Measurements from ENCODE around the gene GPR146. TPM values are rescaled to one million over a fixed set of nuclear protein-coding genes. Genes with fewer than 3 reads are reported as not detected.
"Not testable (repeated sequence)": the region's sequence is repeated elsewhere in the genome, so short reads cannot be mapped to it uniquely, and the experiment has no call there.

GPR146 gene, protein sequence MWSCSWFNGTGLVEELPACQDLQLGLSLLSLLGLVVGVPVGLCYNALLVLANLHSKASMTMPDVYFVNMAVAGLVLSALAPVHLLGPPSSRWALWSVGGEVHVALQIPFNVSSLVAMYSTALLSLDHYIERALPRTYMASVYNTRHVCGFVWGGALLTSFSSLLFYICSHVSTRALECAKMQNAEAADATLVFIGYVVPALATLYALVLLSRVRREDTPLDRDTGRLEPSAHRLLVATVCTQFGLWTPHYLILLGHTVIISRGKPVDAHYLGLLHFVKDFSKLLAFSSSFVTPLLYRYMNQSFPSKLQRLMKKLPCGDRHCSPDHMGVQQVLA
- 12.2 and 22.2 TPM in 2 replicates for total RNA-seq (2014; rRNA removed; shearing (Covaris generic); ENCODE audit: low replicate concordance)

DNA sequence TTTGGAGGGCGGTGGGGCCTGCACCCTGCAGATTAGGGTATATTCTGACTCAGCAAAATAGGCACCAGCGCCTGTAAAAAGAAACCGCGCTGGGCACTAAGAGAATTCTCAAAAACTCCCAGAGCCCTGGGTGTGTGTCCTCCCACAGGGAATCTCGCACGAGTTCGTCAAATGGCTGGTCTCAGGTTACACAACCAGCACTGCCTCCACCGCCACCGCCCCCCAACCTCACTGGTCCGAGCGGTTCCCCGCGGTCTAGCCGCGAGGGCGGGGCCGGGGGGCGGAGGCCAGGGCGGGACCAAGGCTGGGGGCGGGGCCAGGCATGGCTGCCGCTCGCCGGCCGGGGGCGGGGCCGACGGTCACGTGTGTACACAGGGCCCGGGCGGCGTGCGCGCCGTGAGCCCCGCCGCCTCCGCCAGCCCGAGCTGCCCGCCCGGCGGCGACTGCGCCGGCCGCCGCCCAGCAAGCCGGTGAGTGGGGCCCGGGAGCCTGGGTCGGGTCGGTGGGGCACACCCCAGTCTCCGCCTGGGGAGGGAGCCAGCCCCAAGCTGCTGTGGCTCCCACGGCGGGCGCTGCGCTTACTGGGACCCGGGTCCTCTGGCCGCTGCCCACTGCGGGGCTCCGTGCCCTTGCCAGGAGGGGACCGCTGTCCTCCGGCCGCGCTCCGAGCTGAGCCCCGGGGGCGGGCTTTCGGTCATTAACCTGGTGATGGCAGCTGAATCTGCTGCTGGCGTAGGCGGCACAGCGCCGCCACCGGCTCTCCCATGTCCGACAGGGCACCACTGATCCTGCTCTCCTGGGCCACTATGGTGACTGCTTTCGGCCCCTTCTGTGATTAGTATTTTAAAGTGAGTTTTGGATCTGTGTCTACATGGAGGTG is at the start of gene GPR146:
Gene GPR146 (plus strand): TSS at position 358 of the 880 bp plus-strand sequence. CDS start 12,970 bp downstream, outside the sequence.
- in situ Hi-C loops (cut with HindIII; ENCODE audit: low pct_unique_long_range_greater_than_20kb, low sequenced_read_pairs) = no loop called here

DNA sequence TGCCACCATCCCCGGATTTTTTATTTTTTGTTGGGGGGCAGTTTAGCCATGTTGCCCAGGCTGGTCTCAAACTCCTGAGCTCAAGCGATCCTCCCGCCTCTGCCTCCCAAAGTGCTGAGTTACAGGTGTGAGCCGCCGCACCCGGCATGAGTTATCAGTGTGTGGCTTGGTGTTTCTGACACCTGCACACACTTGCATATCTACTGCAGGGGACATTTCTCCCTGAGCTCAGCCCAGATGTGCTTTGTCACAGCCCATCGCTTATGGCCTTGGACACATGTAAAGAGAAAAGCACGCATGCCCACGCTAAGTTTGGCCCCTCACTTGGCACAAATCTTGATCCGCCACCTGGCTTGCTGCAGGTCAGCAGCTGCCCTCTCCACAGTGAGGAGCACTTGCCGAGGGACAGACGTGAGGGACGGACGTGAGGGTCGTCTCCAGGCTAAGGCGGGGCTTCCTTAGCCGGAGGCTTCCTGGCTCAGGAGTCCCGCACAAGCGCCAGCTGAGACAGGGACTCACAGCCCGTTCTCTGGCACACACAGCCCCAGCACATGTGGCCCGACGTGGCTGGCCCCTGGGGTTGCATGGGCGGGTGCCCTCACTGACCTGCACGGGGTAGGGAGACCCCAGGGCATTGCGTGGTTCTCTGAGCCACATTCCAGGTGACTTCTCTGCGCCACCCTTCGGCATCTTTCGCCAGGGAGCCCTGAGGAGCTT is 49.6 kb upstream of the GPR146 start:
- no peak for DNase-seq (ENCODE audit: low read depth)
- in situ Hi-C loops (cut with HindIII; ENCODE audit: low pct_unique_long_range_greater_than_20kb, low sequenced_read_pairs) = no loop called here

More for the DNA sequence above, at the start of gene GPR146:
- peak; percentile 90 for DNase-seq (ENCODE audit: low read depth)

GRCh38 chr7:995571-995970 is 48.8 kb upstream of the GPR146 start:
- in situ Hi-C loops (cut with HindIII; ENCODE audit: low pct_unique_long_range_greater_than_20kb, low sequenced_read_pairs) = no loop called here
- no peak for DNase-seq (ENCODE audit: low read depth)

- in situ Hi-C loops (cut with HindIII; ENCODE audit: low pct_unique_long_range_greater_than_20kb, low sequenced_read_pairs) = no loop called here
- no peak for DNase-seq (ENCODE audit: low read depth)
These were observed 48.1 kb upstream of the GPR146 start for GRCh38 chr7:996079-996872.

GRCh38 chr7:997404-998395 is 46.6 kb upstream of the GPR146 start:
- DNase-seq (ENCODE audit: low read depth) = no peak
- in situ Hi-C loops (cut with HindIII; ENCODE audit: low pct_unique_long_range_greater_than_20kb, low sequenced_read_pairs) = no loop called here

GRCh38 chr7:999149-999879 is 45.0 kb upstream of the GPR146 start:
- in situ Hi-C loops (cut with HindIII; ENCODE audit: low pct_unique_long_range_greater_than_20kb, low sequenced_read_pairs) = no loop called here
- DNase-seq (ENCODE audit: low read depth) = no peak

DNA sequence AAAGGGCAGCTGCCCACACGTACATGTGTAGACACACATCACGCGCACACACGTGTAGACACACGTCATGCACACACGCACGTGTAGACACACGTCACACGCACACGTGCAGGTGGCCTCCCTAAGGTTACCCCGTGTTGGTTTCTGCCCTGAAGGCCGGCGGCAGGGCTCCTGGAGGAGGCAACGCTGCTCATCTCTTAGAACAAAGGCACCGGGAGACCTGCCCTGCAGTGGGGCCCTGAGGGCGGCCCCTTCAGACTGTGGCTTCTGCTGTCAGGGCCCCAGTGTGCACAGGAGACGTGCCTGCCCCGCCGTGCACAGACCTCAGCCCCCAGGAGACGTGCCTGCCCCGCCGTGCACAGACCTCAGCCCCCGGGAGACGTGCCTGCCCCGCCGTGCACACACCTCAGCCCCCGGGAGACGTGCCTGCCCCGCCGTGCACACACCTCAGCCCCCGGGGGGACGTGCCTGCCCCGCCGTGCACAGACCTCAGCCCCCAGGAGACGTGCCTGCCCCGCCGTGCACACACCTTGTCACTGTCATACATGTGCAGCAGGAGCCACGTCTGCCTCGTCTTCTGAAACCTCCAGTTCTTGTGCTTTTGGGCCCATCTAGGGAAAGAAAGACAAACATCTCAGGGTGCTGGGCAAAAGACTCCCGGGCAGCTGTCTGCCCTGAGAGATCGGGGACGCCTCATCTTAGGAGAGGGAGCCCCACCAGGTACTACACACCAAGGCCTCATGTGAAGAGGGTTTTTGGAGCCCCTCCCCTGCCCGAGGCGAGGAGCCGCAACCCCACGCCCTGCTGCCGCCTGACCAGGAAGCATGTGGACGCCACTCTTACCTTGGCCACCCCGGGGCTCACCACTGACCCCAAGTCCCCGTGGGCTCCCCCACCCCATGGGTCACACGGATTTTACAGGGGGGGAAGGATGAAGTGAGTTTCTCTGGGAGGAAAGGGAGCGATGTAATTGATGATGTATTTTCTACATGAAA is 44.1 kb upstream of the GPR146 start:
- in situ Hi-C loops (cut with HindIII; ENCODE audit: low pct_unique_long_range_greater_than_20kb, low sequenced_read_pairs) = no loop called here

GRCh38 chr7:1001069-1001770 is 43.1 kb upstream of the GPR146 start:
- DNase-seq (ENCODE audit: low read depth); in situ Hi-C loops (cut with HindIII; ENCODE audit: low pct_unique_long_range_greater_than_20kb, low sequenced_read_pairs): not testable (repeated sequence)

More for the DNA sequence above, 44.1 kb upstream of the GPR146 start:
- DNase-seq (ENCODE audit: low read depth) = no peak

DNA sequence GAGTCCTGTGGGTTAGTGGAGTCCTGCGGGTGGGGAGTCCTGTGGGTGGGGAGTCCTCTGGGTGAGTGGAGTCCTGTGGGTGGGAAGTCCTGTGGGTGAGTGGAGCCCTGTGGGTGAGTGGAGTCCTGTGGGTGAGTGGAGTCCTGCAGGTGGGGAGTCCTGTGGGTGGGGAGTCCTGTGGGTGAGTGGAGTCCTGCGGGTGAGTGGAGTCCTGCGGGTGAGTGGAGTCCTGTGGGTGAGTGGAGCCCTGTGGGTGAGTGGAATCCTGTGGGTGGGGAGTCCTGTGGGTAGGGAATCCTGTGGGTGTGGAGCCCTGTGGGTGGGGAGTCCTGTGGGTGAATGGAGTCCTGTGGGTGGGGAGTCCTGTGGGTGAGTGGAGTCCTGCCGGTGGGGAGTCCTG is 42.3 kb upstream of the GPR146 start:
- in situ Hi-C loops (cut with HindIII; ENCODE audit: low pct_unique_long_range_greater_than_20kb, low sequenced_read_pairs); DNase-seq (ENCODE audit: low read depth): not testable (repeated sequence)

- in situ Hi-C loops (cut with HindIII; ENCODE audit: low pct_unique_long_range_greater_than_20kb, low sequenced_read_pairs); DNase-seq (ENCODE audit: low read depth): not testable (repeated sequence)
These were observed 41.9 kb upstream of the GPR146 start for GRCh38 chr7:1002445-1002844.

- in situ Hi-C loops (cut with HindIII; ENCODE audit: low pct_unique_long_range_greater_than_20kb, low sequenced_read_pairs) = no loop called here
- DNase-seq (ENCODE audit: low read depth) = no peak
These were observed 40.1 kb upstream of the GPR146 start for GRCh38 chr7:1004018-1004852.

GRCh38 chr7:1005303-1005702 is 39.0 kb upstream of the GPR146 start:
- DNase-seq (ENCODE audit: low read depth) = no peak
- in situ Hi-C loops (cut with HindIII; ENCODE audit: low pct_unique_long_range_greater_than_20kb, low sequenced_read_pairs) = no loop called here

- DNase-seq (ENCODE audit: low read depth) = no peak
- in situ Hi-C loops (cut with HindIII; ENCODE audit: low pct_unique_long_range_greater_than_20kb, low sequenced_read_pairs) = no loop called here
These were observed 36.4 kb upstream of the GPR146 start for GRCh38 chr7:1007901-1008300.

All from Caki2 (cell line).